Retinal pigment epithelial cell (primary cell): Measurements from ENCODE around the gene NCK1.

Experiments
- DNase-seq: peaks from one replicate; pipeline ENCODE4 v3.0.0-alpha.2; 2010; ENCODE audit warnings: low read depth
- H3K4me3 ChIP-seq: 2 replicates; pipeline ENCODE4 v1.5.1; 2011; ENCODE audit warnings: mild to moderate bottlenecking, low read length, control low read depth, moderate library complexity
- TF ChIP-seq, protein P1 (sequence below): conservative IDR thresholded peaks from 2 replicates; pipeline ENCODE4 v1.5.1; 2011; ENCODE audit warnings: low read depth, low read length, control low read depth, inconsistent platforms

Gene NCK1

DNA sequence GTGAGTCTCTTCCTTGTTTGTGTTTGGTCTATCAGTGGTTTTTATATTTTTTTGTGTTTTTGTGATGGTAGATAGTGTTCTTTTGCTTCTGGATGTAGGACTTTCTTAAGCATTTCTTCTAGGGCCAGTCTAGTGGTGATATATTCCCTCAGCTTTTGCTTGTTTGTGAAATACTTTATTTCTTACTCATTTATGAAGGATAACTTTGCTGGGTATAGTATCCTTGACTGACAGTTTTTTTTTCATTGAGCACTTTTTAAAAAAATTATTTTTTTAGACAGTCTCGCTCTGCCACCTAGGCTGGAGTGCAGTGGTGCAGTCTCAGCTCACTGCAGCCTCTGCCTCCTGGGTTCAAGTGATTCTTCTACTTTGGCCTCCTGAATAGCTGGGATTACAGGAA lies 41.9 kb downstream of the NCK1 start:
- no peak for DNase-seq
- TF ChIP-seq, protein P1, sequence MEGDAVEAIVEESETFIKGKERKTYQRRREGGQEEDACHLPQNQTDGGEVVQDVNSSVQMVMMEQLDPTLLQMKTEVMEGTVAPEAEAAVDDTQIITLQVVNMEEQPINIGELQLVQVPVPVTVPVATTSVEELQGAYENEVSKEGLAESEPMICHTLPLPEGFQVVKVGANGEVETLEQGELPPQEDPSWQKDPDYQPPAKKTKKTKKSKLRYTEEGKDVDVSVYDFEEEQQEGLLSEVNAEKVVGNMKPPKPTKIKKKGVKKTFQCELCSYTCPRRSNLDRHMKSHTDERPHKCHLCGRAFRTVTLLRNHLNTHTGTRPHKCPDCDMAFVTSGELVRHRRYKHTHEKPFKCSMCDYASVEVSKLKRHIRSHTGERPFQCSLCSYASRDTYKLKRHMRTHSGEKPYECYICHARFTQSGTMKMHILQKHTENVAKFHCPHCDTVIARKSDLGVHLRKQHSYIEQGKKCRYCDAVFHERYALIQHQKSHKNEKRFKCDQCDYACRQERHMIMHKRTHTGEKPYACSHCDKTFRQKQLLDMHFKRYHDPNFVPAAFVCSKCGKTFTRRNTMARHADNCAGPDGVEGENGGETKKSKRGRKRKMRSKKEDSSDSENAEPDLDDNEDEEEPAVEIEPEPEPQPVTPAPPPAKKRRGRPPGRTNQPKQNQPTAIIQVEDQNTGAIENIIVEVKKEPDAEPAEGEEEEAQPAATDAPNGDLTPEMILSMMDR = no peak

GRCh38 chr3:136904746-136905145 lies 42.7 kb downstream of the NCK1 start:
- H3K4me3 ChIP-seq = no peak overlapping the region
- TF ChIP-seq, protein P1 = no peak
- DNase-seq = no peak

More for the DNA sequence above, 41.9 kb downstream of the NCK1 start:
- no peak overlapping the region for H3K4me3 ChIP-seq

DNA sequence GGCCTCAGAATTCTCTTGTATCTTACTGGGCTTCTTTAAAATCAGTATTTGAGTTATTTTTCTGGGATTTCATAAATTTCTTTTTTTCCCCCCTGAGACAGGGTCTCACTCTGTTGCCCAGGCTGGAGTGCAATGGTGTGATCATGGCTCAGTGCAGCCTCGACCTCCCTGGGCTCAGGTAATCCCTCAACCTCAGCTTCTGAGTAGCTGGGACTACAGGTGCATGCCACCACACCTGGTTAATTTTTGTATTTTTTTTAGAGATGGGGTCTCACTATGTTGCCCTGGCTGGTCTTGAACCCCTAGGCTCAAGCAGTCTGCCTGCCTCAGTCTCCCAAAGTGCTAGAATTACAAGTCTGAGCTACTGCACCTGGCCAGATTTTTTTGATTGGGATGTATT lies 43.5 kb downstream of the NCK1 start:
- H3K4me3 ChIP-seq = no peak overlapping the region
- TF ChIP-seq, protein P1 = no peak
- no peak for DNase-seq

- TF ChIP-seq, protein P1 = no peak
- H3K4me3 ChIP-seq = no peak overlapping the region
- no peak for DNase-seq
Observed at GRCh38 chr3:136906725-136907124, 44.7 kb downstream of the NCK1 start.

DNA sequence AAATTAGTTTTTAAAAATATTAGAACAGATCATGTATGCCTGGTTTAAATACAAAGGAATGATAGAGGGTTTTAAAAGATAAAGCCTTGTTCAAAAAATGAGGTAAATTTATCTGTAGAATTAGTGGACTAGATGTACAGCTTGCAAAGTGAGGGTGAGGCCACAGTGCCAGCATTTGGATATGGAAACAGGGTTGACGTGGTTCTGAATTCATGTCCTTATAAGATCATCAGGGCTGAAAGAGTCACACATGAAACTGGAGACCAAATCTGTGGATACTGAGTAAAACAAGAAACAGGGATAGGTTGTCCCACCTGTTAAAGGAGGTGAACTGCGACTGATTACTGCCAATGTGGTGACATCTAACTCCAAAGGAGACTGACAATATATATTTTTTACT lies 46.3 kb downstream of the NCK1 start:
- DNase-seq = no peak
- H3K4me3 ChIP-seq = no peak overlapping the region
- TF ChIP-seq, protein P1 = no peak

DNA sequence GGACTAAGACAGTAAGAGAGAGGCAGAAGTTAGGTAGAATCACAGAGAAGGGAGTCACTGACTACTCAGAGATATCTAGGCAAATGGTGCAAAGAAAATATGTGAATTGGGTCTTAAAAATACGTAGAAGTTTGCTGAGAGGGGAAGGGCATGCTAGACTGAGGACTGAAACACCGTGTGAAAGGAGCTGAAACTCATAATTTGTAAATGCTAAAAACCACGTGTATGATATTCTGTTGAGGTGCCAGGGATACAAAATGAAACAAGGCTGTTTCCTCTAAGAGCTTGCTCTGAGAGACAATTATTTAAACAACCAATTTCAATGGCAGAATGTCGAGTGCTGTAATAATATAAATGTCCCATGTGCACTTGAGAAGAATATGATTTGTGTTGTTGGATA lies 47.2 kb downstream of the NCK1 start:
- no peak overlapping the region for H3K4me3 ChIP-seq
- TF ChIP-seq, protein P1 = no peak
- no peak for DNase-seq

DNA sequence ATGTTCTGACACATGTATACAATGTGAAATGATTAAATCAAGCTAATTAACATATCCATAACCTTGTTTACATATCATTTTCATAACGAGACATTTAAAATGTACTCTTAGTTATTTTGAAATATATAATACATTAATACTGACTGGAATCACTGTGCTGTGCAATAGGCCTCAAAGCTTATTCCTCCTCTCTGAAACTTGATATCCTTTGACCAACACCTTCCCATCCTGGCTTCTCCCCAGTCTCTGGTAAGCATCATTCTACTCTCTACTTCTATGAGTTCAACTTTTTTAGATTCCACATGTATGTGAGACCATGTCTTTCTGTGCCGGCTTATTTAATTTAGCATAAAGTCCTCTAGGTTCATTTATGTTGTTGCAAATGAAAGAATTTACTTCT lies 48.7 kb downstream of the NCK1 start:
- no peak for DNase-seq
- TF ChIP-seq, protein P1 = no peak
- no peak overlapping the region for H3K4me3 ChIP-seq
